Measurements from ENCODE around the gene GSTO1. TPM values are rescaled to one million over a fixed set of nuclear protein-coding genes. Genes with fewer than 3 reads are reported as not detected.

GSTO1 gene
- total RNA-seq = 100 to 1,000 TPM in 2 of 4 donors, 10 to 100 TPM in 2; 63.9 to 116 (median 97.6) TPM

DNA sequence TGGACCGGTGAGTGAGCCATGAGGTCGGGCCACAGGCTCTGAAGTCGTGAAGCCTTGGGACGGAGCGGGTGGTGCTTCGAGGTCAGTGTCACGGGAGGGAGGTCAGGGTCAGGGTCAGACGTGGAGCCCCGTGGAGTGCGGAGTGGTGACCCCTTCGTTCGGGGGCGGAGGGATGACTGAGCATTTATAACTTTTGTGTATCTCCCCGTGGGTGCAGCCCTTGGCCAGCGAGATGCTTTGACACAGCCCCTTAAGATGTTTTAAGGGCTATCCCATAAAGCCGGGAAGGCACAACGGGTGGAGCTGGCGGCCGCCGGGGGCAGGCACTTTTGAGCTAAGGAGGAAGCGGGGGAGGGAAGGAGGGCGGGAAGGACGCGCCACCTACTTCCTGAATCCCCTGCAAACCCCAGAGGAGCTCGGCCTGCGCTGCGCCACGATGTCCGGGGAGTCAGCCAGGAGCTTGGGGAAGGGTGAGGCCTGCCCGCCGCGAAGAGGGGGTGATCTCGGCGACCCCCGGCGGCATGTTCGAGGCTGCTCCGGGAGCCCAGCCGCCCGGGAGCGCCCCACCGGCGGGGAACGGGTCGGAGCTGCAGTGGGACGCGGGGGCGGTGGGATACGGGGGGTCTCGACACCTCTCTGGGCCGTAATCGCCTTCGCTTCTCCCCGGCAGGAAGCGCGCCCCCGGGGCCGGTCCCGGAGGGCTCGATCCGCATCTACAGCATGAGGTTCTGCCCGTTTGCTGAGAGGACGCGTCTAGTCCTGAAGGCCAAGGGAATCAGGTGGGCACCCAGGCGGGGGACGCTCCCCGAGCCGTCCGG lies at the start of gene GSTO1:
GSTO1 (plus strand) TSS at position 400 of the 818 bp plus-strand sequence; CDS start at position 437, 37 bp downstream.
- peak; percentile 57 for DNase-seq (ENCODE audit: low spot score)

DNA sequence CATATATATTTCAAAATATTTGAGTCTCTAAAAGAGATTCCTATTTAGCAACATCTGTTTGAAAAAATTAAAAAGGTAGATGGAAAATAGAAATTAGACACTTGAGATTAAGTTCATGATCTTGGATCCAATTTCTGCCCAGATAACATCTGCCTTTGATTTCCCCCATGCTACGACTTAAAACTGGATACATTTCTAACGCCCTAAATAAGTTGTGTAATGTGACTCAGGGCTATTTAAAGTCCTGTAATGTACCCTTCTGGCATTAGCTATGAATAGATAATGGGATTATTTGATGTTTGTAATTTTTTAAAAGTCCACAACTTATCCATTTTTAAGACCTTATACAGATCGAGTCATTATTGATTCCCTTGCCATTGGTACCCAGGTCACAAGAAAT lies 46.0 kb upstream of the GSTO1 start:
- no peak for DNase-seq (ENCODE audit: low spot score)
- ATAC-seq (ENCODE audit: low FRiP score) = no peak
- TF ChIP-seq, protein P1, sequence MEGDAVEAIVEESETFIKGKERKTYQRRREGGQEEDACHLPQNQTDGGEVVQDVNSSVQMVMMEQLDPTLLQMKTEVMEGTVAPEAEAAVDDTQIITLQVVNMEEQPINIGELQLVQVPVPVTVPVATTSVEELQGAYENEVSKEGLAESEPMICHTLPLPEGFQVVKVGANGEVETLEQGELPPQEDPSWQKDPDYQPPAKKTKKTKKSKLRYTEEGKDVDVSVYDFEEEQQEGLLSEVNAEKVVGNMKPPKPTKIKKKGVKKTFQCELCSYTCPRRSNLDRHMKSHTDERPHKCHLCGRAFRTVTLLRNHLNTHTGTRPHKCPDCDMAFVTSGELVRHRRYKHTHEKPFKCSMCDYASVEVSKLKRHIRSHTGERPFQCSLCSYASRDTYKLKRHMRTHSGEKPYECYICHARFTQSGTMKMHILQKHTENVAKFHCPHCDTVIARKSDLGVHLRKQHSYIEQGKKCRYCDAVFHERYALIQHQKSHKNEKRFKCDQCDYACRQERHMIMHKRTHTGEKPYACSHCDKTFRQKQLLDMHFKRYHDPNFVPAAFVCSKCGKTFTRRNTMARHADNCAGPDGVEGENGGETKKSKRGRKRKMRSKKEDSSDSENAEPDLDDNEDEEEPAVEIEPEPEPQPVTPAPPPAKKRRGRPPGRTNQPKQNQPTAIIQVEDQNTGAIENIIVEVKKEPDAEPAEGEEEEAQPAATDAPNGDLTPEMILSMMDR (IDR thresholded peaks at IDR 0.05) = no peak

More for the DNA sequence above, at the start of gene GSTO1:
- TF ChIP-seq, protein P1 (IDR thresholded peaks at IDR 0.05) = no peak
- ATAC-seq (ENCODE audit: low FRiP score) = peak; percentile 65

DNA sequence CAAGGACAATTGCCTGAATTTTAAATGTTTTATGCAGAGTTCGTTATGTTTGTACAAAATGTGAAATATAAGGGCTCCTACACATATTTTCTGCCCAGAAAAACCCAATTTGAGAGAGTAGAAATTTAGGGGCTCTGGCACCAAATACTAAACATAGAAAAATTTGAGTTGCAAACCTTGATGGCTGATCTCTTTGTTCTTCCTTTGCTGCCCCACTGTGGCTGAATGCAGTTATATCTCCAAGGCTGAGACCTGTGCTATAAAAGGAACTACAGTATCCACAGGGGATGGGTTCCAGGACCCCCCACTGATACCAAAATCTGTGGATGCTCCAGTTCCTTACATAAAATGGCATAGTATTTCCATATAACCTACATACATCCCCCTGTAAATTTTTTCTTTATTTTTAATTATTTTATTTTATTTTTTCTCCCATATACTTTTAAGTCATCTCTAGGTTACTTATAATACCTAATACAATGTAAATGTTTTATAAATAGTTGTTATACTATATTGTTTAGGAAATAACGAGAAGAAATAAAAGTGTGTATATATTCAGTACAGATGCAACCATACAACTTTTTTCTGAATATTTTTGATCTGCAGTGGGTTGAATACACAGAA lies 45.0 kb upstream of the GSTO1 start:
- DNase-seq (ENCODE audit: low spot score) (no peak), ATAC-seq (ENCODE audit: low FRiP score) (no peak)
- TF ChIP-seq, protein P1 (IDR thresholded peaks at IDR 0.05) = no peak

DNA sequence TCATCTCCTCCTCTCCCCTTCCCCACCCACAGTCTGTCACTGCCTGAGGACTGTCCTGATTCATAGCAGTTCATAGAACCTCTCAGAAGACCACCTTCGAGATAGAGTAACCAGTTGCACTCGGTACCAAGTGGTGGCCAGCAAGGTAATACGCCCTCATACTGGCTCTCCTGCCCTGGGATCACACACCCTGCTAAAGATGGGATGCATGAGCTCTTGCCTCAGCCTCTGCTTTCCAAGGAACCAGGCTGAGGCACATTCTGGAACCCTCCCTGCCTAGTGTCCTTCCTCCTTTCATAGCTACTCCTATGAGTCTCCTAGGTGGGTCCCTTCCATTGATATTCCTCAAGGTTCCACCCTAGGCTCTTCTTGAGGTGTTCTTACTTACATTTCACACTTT lies 38.1 kb upstream of the GSTO1 start:
- TF ChIP-seq, protein P1 (IDR thresholded peaks at IDR 0.05) = no peak
- DNase-seq (ENCODE audit: low spot score) (no peak), ATAC-seq (ENCODE audit: low FRiP score) (no peak)

DNA sequence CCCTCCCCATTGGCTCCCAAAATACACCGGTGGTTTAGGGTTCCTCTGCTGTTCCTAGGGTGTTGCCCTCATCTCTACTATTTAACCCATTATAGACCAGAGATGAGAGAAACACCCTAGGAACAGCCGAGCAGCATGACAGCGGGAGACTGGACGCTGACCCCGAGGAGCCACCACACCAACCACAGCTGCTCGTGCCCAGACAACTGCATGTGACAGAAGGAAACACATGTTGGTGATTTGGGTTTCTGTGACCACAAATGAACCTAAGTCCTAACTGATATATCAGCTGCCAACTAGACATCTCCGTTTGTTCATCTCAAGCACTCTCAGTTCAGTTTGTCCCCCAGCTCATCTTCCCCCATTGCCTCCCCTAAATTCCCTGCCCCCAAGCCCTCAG lies 35.9 kb upstream of the GSTO1 start:
- TF ChIP-seq, protein P1 (IDR thresholded peaks at IDR 0.05) = no peak
- no peak for ATAC-seq (ENCODE audit: low FRiP score)
- no peak for DNase-seq (ENCODE audit: low spot score)

DNA sequence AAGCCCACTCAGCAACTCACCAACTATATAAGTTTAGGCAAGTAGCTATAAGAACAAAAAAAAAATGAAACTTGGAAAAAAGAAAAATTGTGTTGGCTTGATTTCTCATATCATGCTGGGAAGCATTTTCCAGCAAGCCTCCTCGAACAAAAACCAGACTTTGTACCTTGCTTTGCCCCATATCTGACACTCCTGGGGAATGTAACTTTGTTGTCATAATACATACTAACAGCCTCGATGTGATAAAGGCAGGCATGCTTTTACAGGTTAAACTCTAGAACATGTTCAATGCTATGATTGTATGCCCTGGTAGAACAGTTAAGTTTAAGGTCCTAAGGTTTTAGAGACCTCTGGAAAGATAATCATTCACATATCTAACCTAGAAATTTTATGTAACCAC lies 34.2 kb upstream of the GSTO1 start:
- no peak for ATAC-seq (ENCODE audit: low FRiP score)
- DNase-seq (ENCODE audit: low spot score) = no peak
- TF ChIP-seq, protein P1 (IDR thresholded peaks at IDR 0.05) = no peak

Data from omental fat pad (tissue), 4 donors.